ENCODE results near the gene SMIM28. TPM values are rescaled to one million over a fixed set of nuclear protein-coding genes. Genes with fewer than 3 reads are reported as not detected.
"Not testable (repeated sequence)": the region's sequence is repeated elsewhere in the genome, so short reads cannot be mapped to it uniquely, and the experiment has no call there.

Gene SMIM28
- total RNA-seq, 1 donor from 2014 or later: not detected

GRCh38 chr6:138422861-138423260, 45.2 kb downstream of the SMIM28 start:
- Mint-ChIP-seq H3K36me3 (ENCODE audit: low read depth) (peaks cover 9% of the 10 kb centered on the region), H3K27me3 (no peaks in the 10 kb centered on the region), H3K4me3 (no peak overlapping the region), H3K9me3 (no peaks in the 10 kb centered on the region), H3K27ac (peak overlapping the region; percentile 60), H3K4me1 (peaks cover 5% of the 10 kb centered on the region)
- intact Hi-C loops (cut with micrococcal nuclease): no loop called here
- DNase-seq: no peak

GRCh38 chr6:138424004-138424904, 46.5 kb downstream of the SMIM28 start:
- no peak for DNase-seq
- peaks cover under 1% of the 10 kb centered on the region for H3K27me3 Mint-ChIP-seq
- H3K4me3 Mint-ChIP-seq: no peak overlapping the region
- no peaks in the 10 kb centered on the region for H3K9me3 Mint-ChIP-seq
- no peak overlapping the region for H3K27ac Mint-ChIP-seq
- no peaks in the 10 kb centered on the region for H3K36me3 Mint-ChIP-seq (ENCODE audit: low read depth)
- H3K4me1 Mint-ChIP-seq: peaks cover 5% of the 10 kb centered on the region
- intact Hi-C loops (cut with micrococcal nuclease): no loop called here

- intact Hi-C loops (cut with micrococcal nuclease): loop anchor here (5.0 kb wide), 1 partner anchor 167 kb away; no protein-coding TSS in a partner anchor
- not testable (repeated sequence) for DNase-seq
Measured at GRCh38 chr6:138425256-138425655, 47.6 kb downstream of the SMIM28 start.

GRCh38 chr6:138426500-138427123, 48.9 kb downstream of the SMIM28 start:
- Mint-ChIP-seq H3K27ac (no peak overlapping the region), H3K4me1 (peaks cover 5% of the 10 kb centered on the region), H3K4me3 (no peak overlapping the region), H3K27me3 (peaks cover 1% of the 10 kb centered on the region), H3K9me3 (no peaks in the 10 kb centered on the region), H3K36me3 (ENCODE audit: low read depth) (no peaks in the 10 kb centered on the region)
- intact Hi-C loops (cut with micrococcal nuclease): loop anchor here (2.0 to 5.0 kb wide), 2 partner anchors 22 to 166 kb away; partner anchors contain the start of gene HEBP2
- no peak for DNase-seq

More at GRCh38 chr6:138425256-138425655, 47.6 kb downstream of the SMIM28 start:
- not testable (repeated sequence) for H3K9me3 Mint-ChIP-seq; H3K4me1 Mint-ChIP-seq; H3K36me3 Mint-ChIP-seq (ENCODE audit: low read depth); H3K4me3 Mint-ChIP-seq; H3K27ac Mint-ChIP-seq; H3K27me3 Mint-ChIP-seq

- peaks cover 1% of the 10 kb centered on the region for H3K27me3 Mint-ChIP-seq
- no peaks in the 10 kb centered on the region for H3K9me3 Mint-ChIP-seq
- intact Hi-C loops (cut with micrococcal nuclease): loop anchor here (2.0 to 5.0 kb wide), 3 partner anchors 23 to 311 kb away; partner anchors contain the start of gene HEBP2
Measured at GRCh38 chr6:138427701-138428100, 50.0 kb downstream of the SMIM28 start.

GRCh38 chr6:138428944-138429598, 51.4 kb downstream of the SMIM28 start:
- H3K36me3 Mint-ChIP-seq (ENCODE audit: low read depth): no peaks in the 10 kb centered on the region
- H3K9me3 Mint-ChIP-seq: no peaks in the 10 kb centered on the region
- H3K27ac Mint-ChIP-seq: no peak overlapping the region
- intact Hi-C loops (cut with micrococcal nuclease): loop anchor here (1.0 to 5.0 kb wide), 5 partner anchors 80 to 337 kb away; no protein-coding TSS in a partner anchor
- H3K4me3 Mint-ChIP-seq: no peak overlapping the region
- peak; percentile 75 for DNase-seq
- no peaks in the 10 kb centered on the region for H3K4me1 Mint-ChIP-seq
- peaks cover 1% of the 10 kb centered on the region for H3K27me3 Mint-ChIP-seq

More at GRCh38 chr6:138427701-138428100, 50.0 kb downstream of the SMIM28 start:
- Mint-ChIP-seq H3K36me3 (ENCODE audit: low read depth) (no peaks in the 10 kb centered on the region), H3K27ac (no peak overlapping the region), H3K4me1 (peaks cover 5% of the 10 kb centered on the region), H3K4me3 (no peak overlapping the region)
- DNase-seq: no peak

GRCh38 chr6:138429761-138430160, 52.1 kb downstream of the SMIM28 start:
- no peaks in the 10 kb centered on the region for H3K36me3 Mint-ChIP-seq (ENCODE audit: low read depth)
- H3K27me3 Mint-ChIP-seq: peaks cover 1% of the 10 kb centered on the region

GRCh38 chr6:138430361-138431145, 52.8 kb downstream of the SMIM28 start:
- Mint-ChIP-seq H3K27ac (no peak overlapping the region), H3K9me3 (no peaks in the 10 kb centered on the region), H3K4me3 (no peak overlapping the region), H3K4me1 (no peaks in the 10 kb centered on the region), H3K36me3 (ENCODE audit: low read depth) (no peaks in the 10 kb centered on the region), H3K27me3 (peaks cover 1% of the 10 kb centered on the region)
- no peak for DNase-seq
- intact Hi-C loops (cut with micrococcal nuclease): no loop called here

More at GRCh38 chr6:138429761-138430160, 52.1 kb downstream of the SMIM28 start:
- no peaks in the 10 kb centered on the region for H3K9me3 Mint-ChIP-seq
- H3K4me3 Mint-ChIP-seq: no peak overlapping the region
- H3K27ac Mint-ChIP-seq: no peak overlapping the region
- no peak for DNase-seq
- H3K4me1 Mint-ChIP-seq: no peaks in the 10 kb centered on the region
- intact Hi-C loops (cut with micrococcal nuclease): loop anchor here (1.0 to 5.0 kb wide), 5 partner anchors 80 to 337 kb away; no protein-coding TSS in a partner anchor

- no peak overlapping the region for H3K4me3 Mint-ChIP-seq
- no peak for DNase-seq
- intact Hi-C loops (cut with micrococcal nuclease): no loop called here
- no peaks in the 10 kb centered on the region for H3K4me1 Mint-ChIP-seq
- H3K36me3 Mint-ChIP-seq (ENCODE audit: low read depth): no peaks in the 10 kb centered on the region
- no peak overlapping the region for H3K27ac Mint-ChIP-seq
- H3K27me3 Mint-ChIP-seq: peaks cover 1% of the 10 kb centered on the region
- H3K9me3 Mint-ChIP-seq: no peaks in the 10 kb centered on the region
Measured at GRCh38 chr6:138431256-138432062, 53.8 kb downstream of the SMIM28 start.

GRCh38 chr6:138432063-138432356, 54.3 kb downstream of the SMIM28 start:
- peaks cover 1% of the 10 kb centered on the region for H3K27me3 Mint-ChIP-seq
- H3K4me3 Mint-ChIP-seq: no peak overlapping the region
- H3K36me3 Mint-ChIP-seq (ENCODE audit: low read depth): no peaks in the 10 kb centered on the region
- intact Hi-C loops (cut with micrococcal nuclease): no loop called here
- H3K4me1 Mint-ChIP-seq: no peaks in the 10 kb centered on the region
- no peak for DNase-seq
- no peaks in the 10 kb centered on the region for H3K9me3 Mint-ChIP-seq
- H3K27ac Mint-ChIP-seq: no peak overlapping the region
